ENCODE results near the gene MKX. TPM values are rescaled to one million over a fixed set of nuclear protein-coding genes. Genes with fewer than 3 reads are reported as not detected.

The MKX gene
- total RNA-seq, 1 donor from 2014 or later, result 2.2 TPM

GRCh38 chr10:27643301-27643700, 102.3 kb downstream of the MKX start:
- Histone ChIP-seq H3K27ac (no peak overlapping the region), H3K4me1 (peaks cover 17% of the 10 kb centered on the region), H3K27me3 (no peaks in the 10 kb centered on the region), H3K9me3 (no peaks in the 10 kb centered on the region), H3K36me3 (no peaks in the 10 kb centered on the region), H3K4me3 (no peak overlapping the region)
- no peak for DNase-seq (ENCODE audit: extremely low spot score in 2 of 2)
- intact Hi-C loops (cut with DNase I), result no loop called here
- TF ChIP-seq POLR2A (IDR thresholded peaks at IDR 0.05), result no peak

DNA sequence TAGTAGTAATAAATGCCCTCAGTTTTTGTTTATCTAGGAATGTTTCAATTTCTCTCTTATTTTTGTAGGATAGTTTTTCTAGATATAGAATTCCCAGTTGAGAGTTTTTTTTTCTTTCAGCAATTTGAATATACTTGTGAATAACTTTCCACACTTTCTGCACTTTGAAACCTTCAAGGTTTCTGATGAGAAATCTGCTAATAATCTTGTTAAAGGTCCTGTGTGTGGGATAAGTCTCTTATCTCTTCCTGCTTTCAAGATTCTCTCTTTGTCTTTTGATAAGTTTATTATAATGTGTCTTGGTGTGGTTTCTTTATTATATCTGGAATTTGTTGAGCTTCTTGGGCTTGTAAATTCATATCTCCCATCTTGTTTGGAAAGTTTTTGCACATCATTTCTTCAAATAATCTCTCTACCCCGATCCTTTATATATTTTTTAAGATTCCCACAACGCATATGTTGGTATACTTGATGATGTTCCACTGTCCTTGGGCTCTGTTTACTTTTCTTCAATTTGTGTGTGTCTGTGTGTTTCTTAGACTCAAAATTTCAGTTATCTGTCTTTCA, 103.5 kb downstream of the MKX start:
- TF ChIP-seq POLR2AphosphoS5 (IDR thresholded peaks at IDR 0.05; ENCODE audit: insufficient read depth in 1 of 2, low read depth in 1 of 2) (no peak), POLR2A (IDR thresholded peaks at IDR 0.05) (no peak)
- TF ChIP-seq, protein P1, sequence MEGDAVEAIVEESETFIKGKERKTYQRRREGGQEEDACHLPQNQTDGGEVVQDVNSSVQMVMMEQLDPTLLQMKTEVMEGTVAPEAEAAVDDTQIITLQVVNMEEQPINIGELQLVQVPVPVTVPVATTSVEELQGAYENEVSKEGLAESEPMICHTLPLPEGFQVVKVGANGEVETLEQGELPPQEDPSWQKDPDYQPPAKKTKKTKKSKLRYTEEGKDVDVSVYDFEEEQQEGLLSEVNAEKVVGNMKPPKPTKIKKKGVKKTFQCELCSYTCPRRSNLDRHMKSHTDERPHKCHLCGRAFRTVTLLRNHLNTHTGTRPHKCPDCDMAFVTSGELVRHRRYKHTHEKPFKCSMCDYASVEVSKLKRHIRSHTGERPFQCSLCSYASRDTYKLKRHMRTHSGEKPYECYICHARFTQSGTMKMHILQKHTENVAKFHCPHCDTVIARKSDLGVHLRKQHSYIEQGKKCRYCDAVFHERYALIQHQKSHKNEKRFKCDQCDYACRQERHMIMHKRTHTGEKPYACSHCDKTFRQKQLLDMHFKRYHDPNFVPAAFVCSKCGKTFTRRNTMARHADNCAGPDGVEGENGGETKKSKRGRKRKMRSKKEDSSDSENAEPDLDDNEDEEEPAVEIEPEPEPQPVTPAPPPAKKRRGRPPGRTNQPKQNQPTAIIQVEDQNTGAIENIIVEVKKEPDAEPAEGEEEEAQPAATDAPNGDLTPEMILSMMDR (IDR thresholded peaks at IDR 0.05), result no peak
- intact Hi-C loops (cut with DNase I), result no loop called here
- no peak overlapping the region for H3K27ac ChIP-seq
- H3K4me1 ChIP-seq, result peaks cover 17% of the 10 kb centered on the region
- DNase-seq (ENCODE audit: extremely low spot score in 2 of 2), result no peak
- H3K4me3 ChIP-seq, result no peak overlapping the region
- no peaks in the 10 kb centered on the region for H3K9me3 ChIP-seq
- no peaks in the 10 kb centered on the region for H3K27me3 ChIP-seq
- no peaks in the 10 kb centered on the region for H3K36me3 ChIP-seq

- intact Hi-C loops (cut with DNase I), result no loop called here
- no peak for DNase-seq (ENCODE audit: extremely low spot score in 2 of 2)
- H3K4me3 ChIP-seq, result no peak overlapping the region
- no peak overlapping the region for H3K27ac ChIP-seq
- H3K4me1 ChIP-seq, result no peaks in the 10 kb centered on the region
- H3K9me3 ChIP-seq, result no peaks in the 10 kb centered on the region
- TF ChIP-seq, protein P1 (IDR thresholded peaks at IDR 0.05), result no peak
- TF ChIP-seq POLR2AphosphoS5 (IDR thresholded peaks at IDR 0.05; ENCODE audit: insufficient read depth in 1 of 2, low read depth in 1 of 2) (no peak), POLR2A (IDR thresholded peaks at IDR 0.05) (no peak)
- H3K27me3 ChIP-seq, result no peaks in the 10 kb centered on the region
- no peaks in the 10 kb centered on the region for H3K36me3 ChIP-seq
Observed at GRCh38 chr10:27638071-27638750, 107.4 kb downstream of the MKX start.

DNA sequence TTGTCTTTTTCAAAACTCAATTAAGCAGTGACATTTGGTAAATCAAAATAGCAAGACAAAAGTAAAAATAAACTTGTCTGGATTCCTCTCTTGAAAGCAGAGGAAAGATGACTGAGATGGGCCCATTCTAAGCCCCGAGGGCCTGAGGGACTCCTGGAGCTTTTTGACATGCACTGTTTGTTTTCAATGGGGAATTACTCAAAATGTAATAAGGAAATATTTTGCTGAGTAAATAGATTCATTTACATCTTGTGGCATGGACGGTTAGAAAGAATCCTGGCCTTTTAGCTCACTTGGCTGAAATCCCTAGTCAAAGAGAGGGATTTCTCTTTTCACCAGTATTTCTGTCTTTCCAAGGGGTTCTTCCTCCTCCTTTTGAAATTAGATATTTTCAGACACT, 108.0 kb downstream of the MKX start:
- intact Hi-C loops (cut with DNase I), result no loop called here
- TF ChIP-seq POLR2A (IDR thresholded peaks at IDR 0.05), result no peak
- no peak for TF ChIP-seq POLR2AphosphoS5 (IDR thresholded peaks at IDR 0.05; ENCODE audit: insufficient read depth in 1 of 2, low read depth in 1 of 2)
- TF ChIP-seq, protein P1 (IDR thresholded peaks at IDR 0.05), result no peak
- H3K4me1 ChIP-seq, result no peaks in the 10 kb centered on the region
- H3K36me3 ChIP-seq, result no peaks in the 10 kb centered on the region
- no peaks in the 10 kb centered on the region for H3K27me3 ChIP-seq
- no peak overlapping the region for H3K4me3 ChIP-seq
- H3K9me3 ChIP-seq, result no peaks in the 10 kb centered on the region
- H3K27ac ChIP-seq, result no peak overlapping the region
- DNase-seq (ENCODE audit: extremely low spot score in 2 of 2), result no peak

- TF ChIP-seq POLR2A (IDR thresholded peaks at IDR 0.05) (no peak), POLR2AphosphoS5 (IDR thresholded peaks at IDR 0.05; ENCODE audit: insufficient read depth in 1 of 2, low read depth in 1 of 2) (no peak)
- TF ChIP-seq, protein P1 (IDR thresholded peaks at IDR 0.05), result no peak
- Histone ChIP-seq H3K27me3 (no peaks in the 10 kb centered on the region), H3K27ac (no peak overlapping the region), H3K9me3 (no peaks in the 10 kb centered on the region), H3K4me1 (no peaks in the 10 kb centered on the region), H3K36me3 (no peaks in the 10 kb centered on the region), H3K4me3 (no peak overlapping the region)
- DNase-seq (ENCODE audit: extremely low spot score in 2 of 2), result no peak
- intact Hi-C loops (cut with DNase I), result no loop called here
Observed at GRCh38 chr10:27636816-27637215, 108.8 kb downstream of the MKX start.
